ENCODE results near the gene ADAT1.
A peak's percentile ranks its signal among the peaks of the same experiment; 100 is the strongest.

ADAT1 gene

DNA sequence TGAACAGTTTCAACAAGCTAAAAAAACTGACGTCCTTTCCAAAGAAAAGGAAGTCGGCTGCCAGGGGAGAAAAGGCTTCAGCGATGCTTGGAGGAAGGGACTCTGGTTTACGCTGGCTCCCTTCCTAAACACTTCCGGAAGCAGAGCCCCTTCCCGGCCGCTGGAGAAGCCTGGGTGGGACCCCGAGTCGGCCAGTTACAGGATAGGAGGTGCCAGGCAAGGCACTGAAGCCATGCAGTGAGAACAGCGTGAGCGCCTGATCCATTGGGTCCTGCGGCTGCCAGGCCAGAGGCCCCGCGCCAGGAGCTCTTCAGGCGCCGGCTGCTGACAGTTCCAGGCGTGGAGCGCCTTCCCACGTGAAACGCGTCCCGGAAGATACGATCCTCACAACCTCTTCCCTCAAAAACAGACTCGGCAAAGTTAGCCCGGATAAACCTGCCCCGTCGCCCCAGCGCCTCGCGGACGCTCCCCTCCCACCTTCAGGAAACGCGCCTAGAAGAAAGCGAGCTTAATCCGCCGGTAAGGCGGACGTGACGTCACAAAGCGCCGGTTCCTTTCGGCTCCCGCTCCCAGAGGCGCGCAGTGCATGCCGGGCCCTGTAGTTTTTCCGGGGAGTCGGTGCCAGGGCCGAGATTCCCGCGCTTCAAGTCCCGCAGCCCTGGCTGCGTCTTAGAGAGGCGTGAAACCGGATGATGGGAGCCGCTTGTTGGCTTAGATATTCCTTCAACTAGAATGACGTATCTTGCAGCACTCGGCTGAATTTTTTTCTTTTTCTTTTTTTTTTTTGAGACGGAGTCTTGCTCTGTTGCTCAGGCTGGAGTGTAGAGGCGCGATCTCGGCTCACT is at the start of gene ADAT1:
TSS of gene ADAT1 (minus strand) at position 521 of the 845 bp plus-strand sequence. CDS start 2,482 bp downstream, outside the sequence.
- peak; percentile 86 for DNase-seq (ENCODE audit: low read depth)

GRCh38 chr16:75667503-75667902 is 44.4 kb upstream of the ADAT1 start:
- DNase-seq (ENCODE audit: low read depth): no peak

GRCh38 chr16:75660726-75661302 is 37.7 kb upstream of the ADAT1 start:
- DNase-seq (ENCODE audit: low read depth): no peak

GRCh38 chr16:75660321-75660720 is 37.2 kb upstream of the ADAT1 start:
- DNase-seq (ENCODE audit: low read depth): no peak

DNA sequence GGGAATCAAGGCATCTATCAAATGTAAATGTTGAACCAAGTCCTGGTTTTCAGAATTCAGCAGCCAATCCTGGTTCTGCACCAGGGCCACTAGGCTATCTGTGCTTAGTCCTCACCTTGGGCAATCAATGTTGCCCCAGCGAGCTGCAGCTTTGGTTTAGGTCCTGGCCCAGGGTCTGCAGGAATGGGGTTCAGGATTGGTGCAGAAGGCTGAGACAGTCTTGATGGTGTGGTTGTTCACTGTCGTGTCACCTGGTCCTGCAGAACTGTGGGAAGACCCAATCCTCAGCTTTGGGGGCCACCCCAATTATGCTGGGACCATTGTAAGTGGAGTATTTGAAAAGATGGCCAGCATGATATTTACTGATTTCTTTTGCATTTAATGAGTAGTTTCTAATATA is 35.1 kb upstream of the ADAT1 start:
- no peak for DNase-seq (ENCODE audit: low read depth)

- peak; percentile 51 for DNase-seq (ENCODE audit: low read depth)
Measured at GRCh38 chr16:75653922-75654321, 30.8 kb upstream of the ADAT1 start.

GRCh38 chr16:75648265-75649076 is 25.4 kb upstream of the ADAT1 start:
- no peak for DNase-seq (ENCODE audit: low read depth)

DNA sequence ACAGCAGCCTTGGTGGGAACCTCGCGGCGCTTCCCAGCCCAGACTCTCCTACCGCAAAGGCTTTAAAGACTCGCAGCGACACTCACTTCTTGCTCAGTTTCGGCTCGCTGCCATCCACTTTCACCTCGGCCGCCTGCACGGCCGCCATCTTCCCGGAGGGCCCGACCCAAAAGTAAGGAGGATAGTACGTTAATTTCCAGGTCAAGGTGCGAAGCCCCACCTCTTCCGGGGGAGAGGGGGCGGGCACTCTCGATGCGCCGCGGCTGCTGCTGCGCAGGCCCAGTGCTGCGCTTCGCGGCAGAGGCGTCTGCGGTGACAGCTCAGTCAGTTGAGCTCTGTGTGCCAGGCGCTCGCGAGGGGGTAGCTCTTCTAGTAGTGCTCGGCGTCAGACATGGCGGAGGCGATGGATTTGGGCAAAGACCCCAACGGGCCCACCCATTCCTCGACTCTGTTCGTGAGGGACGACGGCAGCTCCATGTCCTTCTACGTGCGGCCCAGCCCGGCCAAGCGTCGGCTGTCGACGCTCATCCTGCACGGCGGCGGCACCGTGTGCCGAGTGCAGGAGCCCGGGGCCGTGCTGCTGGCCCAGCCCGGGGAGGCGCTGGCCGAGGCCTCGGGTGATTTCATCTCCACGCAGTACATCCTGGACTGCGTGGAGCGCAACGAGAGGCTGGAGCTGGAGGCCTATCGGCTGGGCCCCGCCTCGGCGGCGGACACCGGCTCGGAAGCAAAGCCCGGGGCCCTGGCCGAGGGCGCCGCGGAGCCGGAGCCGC is 24.6 kb upstream of the ADAT1 start, which contains the start of the genes KARS1 and TERF2IP:
TSS of gene KARS1 (minus strand) at position 174 of the 773 bp plus-strand sequence. CDS start at position 148, 26 bp downstream.
TSS of gene TERF2IP (plus strand) at position 282 of the 773 bp plus-strand sequence. CDS start at position 392, 110 bp downstream.
- DNase-seq (ENCODE audit: low read depth): peak; percentile 67

DNA sequence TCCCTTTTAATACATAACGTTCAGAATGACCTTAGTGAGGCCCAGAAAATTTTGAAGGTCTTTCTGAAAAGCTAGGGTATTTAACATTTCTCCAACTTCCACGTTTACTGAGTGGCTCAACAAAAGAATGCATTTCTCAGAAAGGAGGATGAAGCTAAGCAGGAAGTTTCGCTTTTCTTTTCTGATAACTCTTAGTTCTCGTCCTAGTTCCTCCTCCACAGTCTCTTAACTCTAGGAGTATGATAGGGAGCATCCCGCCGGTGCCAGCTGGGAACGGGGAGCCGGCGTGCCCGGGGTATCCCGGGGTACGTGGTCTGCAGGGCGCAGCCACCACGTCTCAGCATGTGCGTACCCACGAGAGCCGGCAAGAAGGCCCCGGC is 24.0 kb upstream of the ADAT1 start:
- no peak for DNase-seq (ENCODE audit: low read depth)

DNA sequence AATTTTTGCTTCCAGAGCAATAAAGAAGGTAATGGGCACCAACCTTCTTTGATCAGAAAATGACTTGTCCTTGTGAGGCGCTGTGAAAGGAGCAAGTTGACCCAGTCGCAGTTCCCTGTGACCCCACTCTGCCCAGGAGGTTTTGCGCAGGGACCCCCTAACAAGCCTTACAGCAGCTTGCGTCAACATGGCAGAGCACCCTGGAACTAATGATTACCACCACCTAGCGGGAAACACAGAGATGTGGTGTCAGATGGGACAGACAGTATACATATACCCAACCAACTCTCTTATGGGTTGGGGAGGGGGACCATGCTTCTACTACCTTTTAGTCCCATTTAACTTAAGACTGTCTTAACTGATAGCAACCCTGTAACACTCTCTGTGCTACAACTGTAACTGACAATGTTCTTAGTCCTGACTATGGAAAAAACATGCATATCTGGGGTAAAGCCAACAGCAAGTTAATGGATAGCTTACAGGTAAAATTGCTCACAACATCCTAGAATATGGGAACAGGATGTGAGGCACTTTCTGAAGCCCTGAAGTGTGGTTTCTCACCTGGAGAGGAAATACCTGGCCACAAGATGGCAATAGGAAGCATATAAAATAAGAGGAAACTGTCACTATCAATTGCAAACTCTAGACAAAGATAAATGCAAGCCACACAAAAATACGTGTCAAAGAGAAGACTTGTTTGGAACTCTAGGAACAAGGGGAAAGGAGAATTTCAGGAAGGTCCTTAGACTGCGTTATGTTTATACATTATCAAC is 21.3 kb upstream of the ADAT1 start:
- DNase-seq (ENCODE audit: low read depth): no peak

DNA sequence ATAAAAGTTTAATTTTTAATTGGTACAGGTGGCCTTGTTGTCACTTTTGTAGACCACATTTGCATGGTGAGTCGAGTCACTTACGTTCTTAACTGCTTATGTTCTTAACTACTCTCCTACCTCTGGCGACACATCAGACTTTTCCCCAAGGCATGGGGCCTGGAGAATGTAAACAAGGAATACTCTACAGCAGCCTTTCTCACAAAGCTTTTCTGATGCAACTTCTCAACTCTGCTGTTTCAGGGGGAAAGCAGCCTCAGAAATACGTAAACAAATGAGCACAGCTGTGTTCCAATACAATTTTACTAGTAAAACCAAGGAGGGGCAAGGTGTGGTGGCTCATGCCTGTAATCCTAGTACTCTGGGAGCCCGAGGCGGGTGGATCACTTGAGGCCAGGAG is 17.5 kb upstream of the ADAT1 start:
- no peak for DNase-seq (ENCODE audit: low read depth)

DNA sequence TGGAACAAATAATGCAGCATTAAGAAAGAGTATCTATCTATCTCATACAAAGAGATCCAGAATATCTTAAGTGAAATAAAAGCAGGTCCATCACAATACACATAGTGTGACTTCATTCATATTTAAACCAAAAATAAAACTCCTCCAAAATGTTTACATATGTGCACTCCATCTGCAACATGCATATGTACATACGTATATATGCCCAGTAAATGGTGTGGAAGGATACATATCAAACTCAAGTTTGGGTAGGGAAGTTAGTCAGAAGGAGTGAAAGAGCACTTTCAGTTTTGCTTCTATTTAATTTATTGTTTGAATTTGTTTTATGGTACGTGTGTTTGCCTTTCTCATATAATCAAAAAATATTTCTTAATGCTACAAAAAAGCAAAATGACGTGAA is 12.0 kb upstream of the ADAT1 start:
- DNase-seq (ENCODE audit: low read depth): no peak

GRCh38 chr16:75632857-75633256 is 9.8 kb upstream of the ADAT1 start:
- DNase-seq (ENCODE audit: low read depth): no peak

DNA sequence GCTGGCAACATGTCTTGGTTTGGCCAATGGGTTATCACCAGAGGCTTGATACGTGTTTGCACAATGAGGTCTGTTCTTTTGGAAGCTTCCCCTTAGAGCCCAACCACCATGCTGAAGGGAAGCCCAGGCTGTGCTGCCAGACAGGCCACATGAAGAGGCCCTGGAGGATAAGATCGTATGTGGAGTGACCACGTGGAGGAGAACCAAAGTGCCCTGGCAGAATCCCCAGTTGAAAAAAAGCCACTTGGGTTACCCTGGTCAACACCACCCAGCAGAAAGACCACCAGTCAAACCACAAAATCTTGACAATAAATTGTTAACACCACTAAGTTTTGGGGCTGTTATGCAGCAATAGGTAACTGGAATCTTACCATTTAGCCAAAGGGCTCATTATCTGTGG is 7.0 kb upstream of the ADAT1 start:
- no peak for DNase-seq (ENCODE audit: low read depth)

- DNase-seq (ENCODE audit: low read depth): no peak
Measured at GRCh38 chr16:75629132-75629531, 6.1 kb upstream of the ADAT1 start.

GRCh38 chr16:75628351-75628750 is 5.3 kb upstream of the ADAT1 start:
- no peak for DNase-seq (ENCODE audit: low read depth)

DNA sequence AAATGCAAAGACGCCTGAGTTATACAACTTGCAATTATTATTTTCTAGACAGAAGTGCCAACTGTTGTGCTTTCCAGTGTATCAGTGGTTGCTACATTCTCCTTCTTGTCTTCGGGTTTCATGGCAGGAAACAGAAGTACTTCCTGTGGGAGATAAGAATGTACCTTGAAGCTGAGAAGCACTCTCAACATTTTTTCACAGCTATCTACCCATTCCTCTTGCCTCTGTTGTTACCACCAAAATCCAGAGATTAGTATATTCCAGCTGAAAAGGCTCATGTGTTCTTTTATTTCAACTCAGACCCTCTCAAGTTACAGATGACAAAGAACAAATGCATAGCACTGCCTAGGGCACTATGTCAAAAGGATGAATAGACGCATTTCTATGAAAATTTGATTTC is 4.8 kb upstream of the ADAT1 start:
- DNase-seq (ENCODE audit: low read depth): no peak

GRCh38 chr16:75626806-75627205 is 3.7 kb upstream of the ADAT1 start:
- no peak for DNase-seq (ENCODE audit: low read depth)

- no peak for DNase-seq (ENCODE audit: low read depth)
Measured at GRCh38 chr16:75624921-75625334, 1.8 kb upstream of the ADAT1 start.

DNA sequence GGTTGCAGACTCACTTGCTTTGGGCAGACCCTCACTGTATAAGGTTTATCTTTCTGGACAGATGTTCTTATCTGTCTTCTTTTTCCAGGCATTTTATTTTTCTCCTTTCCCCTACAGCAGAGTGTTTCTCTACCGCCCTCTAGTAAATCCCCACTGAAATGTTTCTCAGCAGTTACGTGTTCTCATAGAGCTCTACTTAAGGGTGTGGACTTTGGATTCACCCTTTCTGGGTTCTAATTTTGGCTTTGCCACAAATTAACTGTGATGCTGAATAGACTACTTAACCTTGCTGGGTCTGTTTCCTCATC is 2.0 kb downstream of the ADAT1 start:
- DNase-seq (ENCODE audit: low read depth): peak; percentile 11

Measured in GM04503 (cell line).